Skin epidermis (tissue), 12 donors: ENCODE data around the gene DCLRE1B.

ENCODE experiments used
- H3K27ac ChIP-seq, 21 experiments: fragments of 200-600 bp; sonication (generic) in 11 of 21; one replicate each; pipeline ENCODE4 v1.5.0; 2020; ENCODE audit warnings: mild to moderate bottlenecking in 3 of 21, inconsistent platforms in 2 of 21, moderate library complexity in 2 of 21
- H3K4me3 ChIP-seq, 7 experiments: fragments of 200-600 bp; sonication (generic) in 2 of 7; one replicate each; pipeline ENCODE4 v1.5.0; 2020; ENCODE audit warnings: inconsistent platforms in 2 of 7, mild to moderate bottlenecking in 2 of 7, moderate library complexity in 1 of 7

The DCLRE1B gene

GRCh38 chr1:113904674-113905434, at the start of gene DCLRE1B, which contains the start of gene AP4B1:
Gene DCLRE1B, plus strand, starts transcription at chr1:113905326. Its CDS starts 261 bp downstream, at chr1:113905587.
Gene AP4B1, minus strand, starts transcription at chr1:113904799. Its CDS starts 82 bp downstream, at chr1:113904717.
- peak within 1 kb of the TSS; percentile 54 to 94 (median 88) for H3K27ac ChIP-seq
- H3K4me3 ChIP-seq: peak within 1 kb of the TSS; percentile 45 to 93 (median 70)

- Histone ChIP-seq H3K27ac (no peak overlapping the region), H3K4me3 (no peak overlapping the region)
Observed at GRCh38 chr1:113855630-113856400, 49.3 kb upstream of the DCLRE1B start.

GRCh38 chr1:113856401-113856790, 48.7 kb upstream of the DCLRE1B start:
- no peak overlapping the region for H3K27ac ChIP-seq
- H3K4me3 ChIP-seq: no peak overlapping the region

- Histone ChIP-seq H3K4me3 (no peak overlapping the region), H3K27ac (peak overlapping the region in 2 of 21 experiments; percentile 27 to 42)
Observed at GRCh38 chr1:113857776-113858175, 47.4 kb upstream of the DCLRE1B start.

- no peak overlapping the region for H3K4me3 ChIP-seq
Observed at GRCh38 chr1:113858418-113858817, 46.7 kb upstream of the DCLRE1B start.

GRCh38 chr1:113858982-113859381, 46.1 kb upstream of the DCLRE1B start:
- H3K4me3 ChIP-seq: no peak overlapping the region
- H3K27ac ChIP-seq: peak overlapping the region in 6 of 21 experiments; percentile 2 to 51 (median 20)

More at GRCh38 chr1:113858418-113858817, 46.7 kb upstream of the DCLRE1B start:
- H3K27ac ChIP-seq: peak overlapping the region in 2 of 21 experiments; percentile 42 to 51

GRCh38 chr1:113859478-113860175, 45.5 kb upstream of the DCLRE1B start:
- peak overlapping the region in 7 of 21 experiments; percentile 2 to 51 (median 22) for H3K27ac ChIP-seq
- no peak overlapping the region for H3K4me3 ChIP-seq

GRCh38 chr1:113860891-113861290, 44.2 kb upstream of the DCLRE1B start:
- H3K27ac ChIP-seq: peak overlapping the region in 7 of 21 experiments; percentile 2 to 55 (median 22)
- no peak overlapping the region for H3K4me3 ChIP-seq

GRCh38 chr1:113861641-113862040, 43.5 kb upstream of the DCLRE1B start:
- Histone ChIP-seq H3K27ac (peak overlapping the region in 4 of 21 experiments; percentile 15 to 51 (median 24)), H3K4me3 (no peak overlapping the region)

- peak overlapping the region in 3 of 21 experiments; percentile 13 to 87 (median 27) for H3K27ac ChIP-seq
- no peak overlapping the region for H3K4me3 ChIP-seq
Observed at GRCh38 chr1:113868387-113869083, 36.6 kb upstream of the DCLRE1B start.

GRCh38 chr1:113870778-113871177, 34.3 kb upstream of the DCLRE1B start:
- H3K4me3 ChIP-seq: peak overlapping the region; percentile 2 to 34 (median 13)
- H3K27ac ChIP-seq: peak overlapping the region in 14 of 21 experiments; percentile 25 to 87 (median 62)

- peak within 1 kb of the TSS; percentile 2 to 34 (median 17) for H3K4me3 ChIP-seq
- peak within 1 kb of the TSS in 19 of 21 experiments; percentile 2 to 87 (median 61) for H3K27ac ChIP-seq
Observed at GRCh38 chr1:113871597-113872113, 33.5 kb upstream of the DCLRE1B start, which contains the start of gene PTPN22. Gene PTPN22, minus strand, starts transcription at chr1:113871712.

- peak overlapping the region in 19 of 21 experiments; percentile 2 to 87 (median 61) for H3K27ac ChIP-seq
- no peak overlapping the region for H3K4me3 ChIP-seq
Observed at GRCh38 chr1:113872219-113872935, 32.7 kb upstream of the DCLRE1B start.

- H3K27ac ChIP-seq: peak overlapping the region in 7 of 21 experiments; percentile 7 to 87 (median 37)
- H3K4me3 ChIP-seq: no peak overlapping the region
Observed at GRCh38 chr1:113874012-113874879, 30.9 kb upstream of the DCLRE1B start.

GRCh38 chr1:113875714-113876113, 29.4 kb upstream of the DCLRE1B start:
- Histone ChIP-seq H3K27ac (no peak overlapping the region), H3K4me3 (no peak overlapping the region)

GRCh38 chr1:113876176-113876575, 28.9 kb upstream of the DCLRE1B start:
- Histone ChIP-seq H3K27ac (no peak overlapping the region), H3K4me3 (no peak overlapping the region)

GRCh38 chr1:113879739-113880038, 25.4 kb upstream of the DCLRE1B start:
- Histone ChIP-seq H3K4me3 (no peak overlapping the region), H3K27ac (no peak overlapping the region)
